ENCODE measurements around the gene CD63.

- no peak for TF ChIP-seq NFIC (IDR thresholded peaks at IDR 0.05)
- TF ChIP-seq, protein P1, sequence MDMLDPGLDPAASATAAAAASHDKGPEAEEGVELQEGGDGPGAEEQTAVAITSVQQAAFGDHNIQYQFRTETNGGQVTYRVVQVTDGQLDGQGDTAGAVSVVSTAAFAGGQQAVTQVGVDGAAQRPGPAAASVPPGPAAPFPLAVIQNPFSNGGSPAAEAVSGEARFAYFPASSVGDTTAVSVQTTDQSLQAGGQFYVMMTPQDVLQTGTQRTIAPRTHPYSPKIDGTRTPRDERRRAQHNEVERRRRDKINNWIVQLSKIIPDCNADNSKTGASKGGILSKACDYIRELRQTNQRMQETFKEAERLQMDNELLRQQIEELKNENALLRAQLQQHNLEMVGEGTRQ (CRISPR knock-in tag; IDR thresholded peaks at IDR 0.05) = no peak
These were observed 37.0 kb upstream of the CD63 start for GRCh38 chr12:55765736-55766290.

Measured in K562 (cell line).